A673 (cell line): ENCODE results near the gene FGF11. TPM values are rescaled to one million over a fixed set of nuclear protein-coding genes. Genes with fewer than 3 reads are reported as not detected.

Experiments
- BruUV-seq: library from RNA; stranded (reverse); fragments of 400-500 nt; replicated peaks from 2 replicates; lab custom pipeline; 2021; lab: Mats Ljungman, UMichigan
- CTCF ChIA-PET: fragments of 300-600 bp; sonication (Branson Sonifier 250); formaldehyde crosslinking; loops from one replicate; lab custom pipeline; 2022; ENCODE audit warnings: antibody characterized with exemption; lab: Charles Lee
- POLR2A ChIA-PET: fragments of 300-600 bp; sonication (Branson Sonifier 250); formaldehyde crosslinking; loops from one replicate; lab custom pipeline; 2022; ENCODE audit warnings: antibody characterized with exemption; ENCODE audit not compliant: low non-redundant PET; lab: Charles Lee
- DNase-seq: peaks from one replicate; pipeline ENCODE4 v3.0.0-alpha.2; 2015; ENCODE audit warnings: low spot score
- H3K27ac ChIP-seq: fragments of 200-600 bp; sonication (generic); 2 replicates; pipeline ENCODE4 v1.5.1; 2016; ENCODE audit warnings: mixed run types, low read depth, mild to moderate bottlenecking, mixed read lengths, antibody characterized with exemption, low read length; ENCODE audit not compliant: poor library complexity, severe bottlenecking
- H3K27me3 ChIP-seq: fragments of 200-600 bp; sonication (generic); replicated peaks from 2 replicates; pipeline ENCODE4 v1.6.1; 2017; ENCODE audit warnings: mixed run types, low read depth, mild to moderate bottlenecking, mixed read lengths, antibody characterized with exemption, low read length; ENCODE audit not compliant: insufficient read depth, poor library complexity
- H3K36me3 ChIP-seq: fragments of 200-600 bp; sonication (generic); 2 replicates; pipeline ENCODE4 v1.6.1; 2016; ENCODE audit warnings: mixed run types, mild to moderate bottlenecking, mixed read lengths, antibody characterized with exemption, low read length; ENCODE audit not compliant: insufficient read depth, poor library complexity, severe bottlenecking
- H3K4me1 ChIP-seq: fragments of 200-600 bp; sonication (generic); 2 replicates; pipeline ENCODE4 v1.6.1; 2017; ENCODE audit warnings: mixed run types, mild to moderate bottlenecking, mixed read lengths, antibody characterized with exemption, low read length; ENCODE audit not compliant: insufficient read depth, poor library complexity, severe bottlenecking
- H3K4me3 ChIP-seq: fragments of 200-600 bp; sonication (generic); 2 replicates; pipeline ENCODE4 v1.5.1; 2016; ENCODE audit warnings: low read depth, mixed run types, mild to moderate bottlenecking, mixed read lengths, low read length; ENCODE audit not compliant: poor library complexity, severe bottlenecking
- H3K9me3 ChIP-seq: fragments of 200-600 bp; sonication (generic); 2 replicates; pipeline ENCODE4 v1.6.1; 2016; ENCODE audit warnings: mixed run types, low read depth, mild to moderate bottlenecking, mixed read lengths, antibody characterized with exemption, low read length; ENCODE audit not compliant: poor library complexity, severe bottlenecking
- EZH2 ChIP-seq: fragments of 200-600 bp; sonication (generic); IDR thresholded peaks from 2 replicates; pipeline ENCODE4 v1.6.1; 2017; ENCODE audit warnings: borderline replicate concordance, low read depth, mild to moderate bottlenecking, mixed read lengths, antibody characterized with exemption, low read length; ENCODE audit not compliant: poor library complexity, severe bottlenecking
- intact Hi-C: fragments of 100-400 bp; cut with micrococcal nuclease; formaldehyde crosslinking; loops from one replicate; pipeline ENCODE4 v1.10.0; 2022; ENCODE audit not compliant: unreplicated experiment
- total RNA-seq: library from RNA; stranded (reverse); gene quantifications from 2 replicates; pipeline ENCODE4 v1.2.3, GENCODE V29; 2021
- TF ChIP-seq, protein P1 (sequence below): fragments of 300-800, 200-600 bp; sonication (generic); conservative IDR thresholded peaks from 2 replicates; pipeline ENCODE4 v1.5.1; 2017; ENCODE audit warnings: low read depth, mild to moderate bottlenecking, antibody characterized with exemption, low read length, moderate library complexity, mixed read lengths

FGF11 gene
- total RNA-seq, 1 experiment from 2014 or later, result 18.2 TPM

DNA sequence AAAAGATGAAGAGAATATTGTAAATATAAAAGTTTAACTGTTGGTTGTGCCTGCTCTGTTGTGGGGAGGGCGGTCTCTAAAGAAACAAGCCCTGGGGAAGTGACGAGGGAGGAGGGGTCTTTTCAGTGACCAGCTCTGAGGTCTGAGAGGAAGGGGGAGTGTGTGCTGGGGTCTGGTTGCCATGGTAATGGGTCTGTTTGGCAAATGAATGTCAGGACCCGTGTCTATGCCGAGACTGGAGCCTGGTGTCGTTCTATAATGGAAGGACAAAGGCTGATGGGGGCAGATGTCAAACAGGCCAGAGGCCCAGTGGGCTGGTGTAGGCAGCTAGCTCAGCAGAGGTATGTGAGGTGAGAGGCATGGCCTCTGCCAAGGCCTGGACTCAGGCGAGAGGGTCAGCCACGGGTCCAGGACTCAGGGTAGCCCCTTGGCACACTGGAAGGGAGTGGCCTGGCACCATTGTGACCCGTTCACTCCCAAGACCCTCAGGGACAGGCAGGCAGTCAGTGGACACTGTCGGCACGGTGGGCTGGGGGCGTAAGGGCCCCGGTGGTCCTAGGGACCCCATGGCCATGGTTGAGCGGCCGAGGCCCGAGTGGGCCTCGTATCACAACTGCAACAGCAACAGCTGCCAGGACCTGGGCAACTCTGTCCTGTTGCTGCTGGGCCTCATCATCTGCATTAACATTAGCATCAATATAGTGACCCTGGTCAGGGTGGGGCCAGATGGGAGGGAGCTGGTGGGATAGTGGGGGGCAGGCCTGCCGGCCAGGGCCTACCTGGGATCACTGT is 19.3 kb upstream of the FGF11 start, which contains the start of gene SPEM1:
TSS of gene SPEM1 (plus strand) at position 506 of the 792 bp plus-strand sequence. CDS start at position 567, 61 bp downstream.
- no peak within 1 kb of the TSS for H3K27ac ChIP-seq
- no peaks in the 10 kb centered on the region for H3K27me3 ChIP-seq
- DNase-seq, result no peak
- intact Hi-C loops, result no loop called here
- ChIA-PET POLR2A (no interaction called here), CTCF (no interaction called here)
- no peaks in the 10 kb centered on the region for H3K9me3 ChIP-seq
- no TSS peak for BruUV-seq
- peaks cover 3% of the 10 kb centered on the region for H3K36me3 ChIP-seq
- H3K4me1 ChIP-seq, result no peaks in the 10 kb centered on the region
- no peak within 1 kb of the TSS for H3K4me3 ChIP-seq
- TF ChIP-seq EZH2, result no peak
- TF ChIP-seq, protein P1, sequence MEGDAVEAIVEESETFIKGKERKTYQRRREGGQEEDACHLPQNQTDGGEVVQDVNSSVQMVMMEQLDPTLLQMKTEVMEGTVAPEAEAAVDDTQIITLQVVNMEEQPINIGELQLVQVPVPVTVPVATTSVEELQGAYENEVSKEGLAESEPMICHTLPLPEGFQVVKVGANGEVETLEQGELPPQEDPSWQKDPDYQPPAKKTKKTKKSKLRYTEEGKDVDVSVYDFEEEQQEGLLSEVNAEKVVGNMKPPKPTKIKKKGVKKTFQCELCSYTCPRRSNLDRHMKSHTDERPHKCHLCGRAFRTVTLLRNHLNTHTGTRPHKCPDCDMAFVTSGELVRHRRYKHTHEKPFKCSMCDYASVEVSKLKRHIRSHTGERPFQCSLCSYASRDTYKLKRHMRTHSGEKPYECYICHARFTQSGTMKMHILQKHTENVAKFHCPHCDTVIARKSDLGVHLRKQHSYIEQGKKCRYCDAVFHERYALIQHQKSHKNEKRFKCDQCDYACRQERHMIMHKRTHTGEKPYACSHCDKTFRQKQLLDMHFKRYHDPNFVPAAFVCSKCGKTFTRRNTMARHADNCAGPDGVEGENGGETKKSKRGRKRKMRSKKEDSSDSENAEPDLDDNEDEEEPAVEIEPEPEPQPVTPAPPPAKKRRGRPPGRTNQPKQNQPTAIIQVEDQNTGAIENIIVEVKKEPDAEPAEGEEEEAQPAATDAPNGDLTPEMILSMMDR, result no peak

DNA sequence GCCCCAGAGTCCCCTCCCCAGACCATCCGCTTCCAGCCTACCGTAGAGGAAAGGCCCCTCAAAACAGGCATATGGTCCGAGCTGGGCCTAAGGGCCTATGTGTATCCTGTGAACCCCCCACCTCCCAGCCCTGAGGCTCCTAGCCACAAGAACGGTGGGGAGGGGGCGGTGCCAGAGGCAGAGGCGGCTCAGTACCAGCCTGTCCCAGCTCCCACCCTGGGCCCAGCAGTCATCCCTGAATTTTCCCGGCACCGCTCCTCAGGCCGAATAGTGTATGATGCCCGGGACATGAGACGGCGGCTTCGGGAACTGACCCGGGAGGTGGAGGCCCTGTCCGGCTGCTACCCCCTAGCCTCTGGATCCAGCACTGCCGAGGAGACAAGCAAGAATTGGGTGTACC is 18.1 kb upstream of the FGF11 start:
- intact Hi-C loops, result no loop called here
- no peak for TF ChIP-seq EZH2
- TF ChIP-seq, protein P1, result no peak
- Histone ChIP-seq H3K4me3 (no peak overlapping the region), H3K4me1 (no peaks in the 10 kb centered on the region), H3K27me3 (no peaks in the 10 kb centered on the region), H3K9me3 (no peaks in the 10 kb centered on the region), H3K36me3 (no peaks in the 10 kb centered on the region), H3K27ac (no peak overlapping the region)
- BruUV-seq, result no TSS peak
- ChIA-PET CTCF (no interaction called here), POLR2A (no interaction called here)
- DNase-seq, result no peak

DNA sequence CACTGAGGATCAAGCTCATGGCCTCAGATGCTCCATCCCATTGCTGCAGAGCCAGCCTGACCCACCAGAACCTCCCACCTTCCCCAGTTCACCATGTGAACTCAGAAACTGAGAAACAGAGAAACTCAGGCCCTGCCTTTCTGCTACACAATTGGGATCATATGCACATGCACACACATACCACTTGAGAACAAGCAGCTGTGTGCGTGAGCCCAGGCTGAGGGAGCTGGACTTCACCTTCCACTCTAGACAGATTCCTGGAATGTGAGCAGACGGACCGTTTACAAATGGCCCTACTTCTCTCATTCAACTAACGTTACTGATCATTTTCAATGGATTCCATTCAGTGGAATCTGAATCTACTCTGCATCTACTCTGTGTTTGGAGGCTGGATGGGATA is 15.6 kb upstream of the FGF11 start:
- CTCF ChIA-PET, result no interaction called here
- no peaks in the 10 kb centered on the region for H3K27me3 ChIP-seq
- DNase-seq, result no peak
- no TSS peak for BruUV-seq
- H3K36me3 ChIP-seq, result no peaks in the 10 kb centered on the region
- H3K9me3 ChIP-seq, result no peaks in the 10 kb centered on the region
- intact Hi-C loops, result no loop called here
- no peak overlapping the region for H3K27ac ChIP-seq
- no peak overlapping the region for H3K4me3 ChIP-seq
- H3K4me1 ChIP-seq, result no peaks in the 10 kb centered on the region
- TF ChIP-seq, protein P1, result no peak
- no peak for TF ChIP-seq EZH2
- POLR2A ChIA-PET, result no interaction called here
